ENCODE measurements around the gene RBBP4. TPM values are rescaled to one million over a fixed set of nuclear protein-coding genes. Genes with fewer than 3 reads are reported as not detected.

RBBP4 gene
- polyA plus RNA-seq, 1 donor from 2014 or later, result 270 TPM

GRCh38 chr1:32717503-32717902 lies 66.5 kb downstream of the RBBP4 start:
- H3K27ac ChIP-seq (ENCODE audit: low read length), result no peak overlapping the region
- H4K20me1 ChIP-seq (ENCODE audit: insufficient read depth), result no peaks in the 10 kb centered on the region
- H3K79me2 ChIP-seq (replicated peaks; ENCODE audit: insufficient read depth, low read length), result no peaks in the 10 kb centered on the region
- no peaks in the 10 kb centered on the region for H3K9me2 ChIP-seq (ENCODE audit: insufficient read depth, low read length)
- no peaks in the 10 kb centered on the region for H3K36me3 ChIP-seq (ENCODE audit: insufficient read depth, low read length)
- no peaks in the 10 kb centered on the region for H3K27me3 ChIP-seq (ENCODE audit: insufficient read depth, low read depth, low read length)
- H2AFZ ChIP-seq (ENCODE audit: low read depth, low read length), result no peak overlapping the region
- TF ChIP-seq POLR2AphosphoS5 (IDR thresholded peaks at IDR 0.05) (no peak), SMC3 (conservative IDR thresholded peaks at IDR 0.05; ENCODE audit: poor library complexity) (no peak), RAD21 (conservative IDR thresholded peaks at IDR 0.05) (no peak), MXI1 (conservative IDR thresholded peaks at IDR 0.05; ENCODE audit: poor library complexity, severe bottlenecking) (no peak), CTCF (IDR thresholded peaks at IDR 0.05; ENCODE audit: poor library complexity, severe bottlenecking) (no peak), EP300 (conservative IDR thresholded peaks at IDR 0.05; ENCODE audit: poor library complexity, severe bottlenecking) (no peak)
- TF ChIP-seq, protein P1, sequence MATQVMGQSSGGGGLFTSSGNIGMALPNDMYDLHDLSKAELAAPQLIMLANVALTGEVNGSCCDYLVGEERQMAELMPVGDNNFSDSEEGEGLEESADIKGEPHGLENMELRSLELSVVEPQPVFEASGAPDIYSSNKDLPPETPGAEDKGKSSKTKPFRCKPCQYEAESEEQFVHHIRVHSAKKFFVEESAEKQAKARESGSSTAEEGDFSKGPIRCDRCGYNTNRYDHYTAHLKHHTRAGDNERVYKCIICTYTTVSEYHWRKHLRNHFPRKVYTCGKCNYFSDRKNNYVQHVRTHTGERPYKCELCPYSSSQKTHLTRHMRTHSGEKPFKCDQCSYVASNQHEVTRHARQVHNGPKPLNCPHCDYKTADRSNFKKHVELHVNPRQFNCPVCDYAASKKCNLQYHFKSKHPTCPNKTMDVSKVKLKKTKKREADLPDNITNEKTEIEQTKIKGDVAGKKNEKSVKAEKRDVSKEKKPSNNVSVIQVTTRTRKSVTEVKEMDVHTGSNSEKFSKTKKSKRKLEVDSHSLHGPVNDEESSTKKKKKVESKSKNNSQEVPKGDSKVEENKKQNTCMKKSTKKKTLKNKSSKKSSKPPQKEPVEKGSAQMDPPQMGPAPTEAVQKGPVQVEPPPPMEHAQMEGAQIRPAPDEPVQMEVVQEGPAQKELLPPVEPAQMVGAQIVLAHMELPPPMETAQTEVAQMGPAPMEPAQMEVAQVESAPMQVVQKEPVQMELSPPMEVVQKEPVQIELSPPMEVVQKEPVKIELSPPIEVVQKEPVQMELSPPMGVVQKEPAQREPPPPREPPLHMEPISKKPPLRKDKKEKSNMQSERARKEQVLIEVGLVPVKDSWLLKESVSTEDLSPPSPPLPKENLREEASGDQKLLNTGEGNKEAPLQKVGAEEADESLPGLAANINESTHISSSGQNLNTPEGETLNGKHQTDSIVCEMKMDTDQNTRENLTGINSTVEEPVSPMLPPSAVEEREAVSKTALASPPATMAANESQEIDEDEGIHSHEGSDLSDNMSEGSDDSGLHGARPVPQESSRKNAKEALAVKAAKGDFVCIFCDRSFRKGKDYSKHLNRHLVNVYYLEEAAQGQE (IDR thresholded peaks at IDR 0.05; ENCODE audit: borderline replicate concordance), result no peak
- no peak overlapping the region for H3K4me2 ChIP-seq (ENCODE audit: low read length)
- H3F3A ChIP-seq (ENCODE audit: insufficient read depth, low read length, poor library complexity, severe bottlenecking), result no peaks in the 10 kb centered on the region
- H3K9me3 ChIP-seq (ENCODE audit: low read length), result no peaks in the 10 kb centered on the region
- no peak overlapping the region for H3K4me3 ChIP-seq (ENCODE audit: low read length)
- H3K9ac ChIP-seq (ENCODE audit: low read length), result no peak overlapping the region

GRCh38 chr1:32718036-32718435 lies 67.0 kb downstream of the RBBP4 start:
- Histone ChIP-seq H3K9me2 (ENCODE audit: insufficient read depth, low read length) (no peaks in the 10 kb centered on the region), H3K27ac (ENCODE audit: low read length) (no peak overlapping the region)

More at GRCh38 chr1:32718036-32718435, 67.0 kb downstream of the RBBP4 start:
- no peak overlapping the region for H3K4me2 ChIP-seq (ENCODE audit: low read length)
- H4K20me1 ChIP-seq (ENCODE audit: insufficient read depth), result no peaks in the 10 kb centered on the region
- H3K36me3 ChIP-seq (ENCODE audit: insufficient read depth, low read length), result no peaks in the 10 kb centered on the region
- no peaks in the 10 kb centered on the region for H3F3A ChIP-seq (ENCODE audit: insufficient read depth, low read length, poor library complexity, severe bottlenecking)
- no peak overlapping the region for H3K9ac ChIP-seq (ENCODE audit: low read length)
- no peak for TF ChIP-seq MXI1 (conservative IDR thresholded peaks at IDR 0.05; ENCODE audit: poor library complexity, severe bottlenecking)
- TF ChIP-seq RAD21 (conservative IDR thresholded peaks at IDR 0.05), result no peak
- no peak for TF ChIP-seq EP300 (conservative IDR thresholded peaks at IDR 0.05; ENCODE audit: poor library complexity, severe bottlenecking)
- no peak for TF ChIP-seq POLR2AphosphoS5 (IDR thresholded peaks at IDR 0.05)
- no peak for TF ChIP-seq SMC3 (conservative IDR thresholded peaks at IDR 0.05; ENCODE audit: poor library complexity)
- no peak for TF ChIP-seq CTCF (IDR thresholded peaks at IDR 0.05; ENCODE audit: poor library complexity, severe bottlenecking)
- no peak for TF ChIP-seq EZH2 (IDR thresholded peaks at IDR 0.05; ENCODE audit: borderline replicate concordance, insufficient read depth, low read length, poor library complexity, severe bottlenecking)
- TF ChIP-seq TAF1 (IDR thresholded peaks at IDR 0.05; ENCODE audit: low read depth), result no peak
- TF ChIP-seq, protein P1 (IDR thresholded peaks at IDR 0.05; ENCODE audit: borderline replicate concordance), result no peak
- no peak overlapping the region for H3K4me3 ChIP-seq (ENCODE audit: low read length)
- no peaks in the 10 kb centered on the region for H3K27me3 ChIP-seq (ENCODE audit: insufficient read depth, low read depth, low read length)
- no peak overlapping the region for H2AFZ ChIP-seq (ENCODE audit: low read depth, low read length)
- no peaks in the 10 kb centered on the region for H3K9me3 ChIP-seq (ENCODE audit: low read length)
- H3K79me2 ChIP-seq (replicated peaks; ENCODE audit: insufficient read depth, low read length), result no peaks in the 10 kb centered on the region
